Colonic mucosa (tissue), 4 donors: ENCODE results near the gene CLECL1. TPM values are rescaled to one million over a fixed set of nuclear protein-coding genes. Genes with fewer than 3 reads are reported as not detected.

Source experiments
- DNase-seq: peaks from one replicate; pipeline ENCODE4 v3.0.0-alpha.2; 2020
- H3K27ac ChIP-seq: fragments of 200-600 bp; one replicate; pipeline ENCODE4 v1.8.0; 2021
- H3K27me3 ChIP-seq: fragments of 200-600 bp; one replicate; pipeline ENCODE4 v1.8.0; 2021
- H3K36me3 ChIP-seq: fragments of 200-600 bp; one replicate; pipeline ENCODE4 v1.8.0; 2021
- H3K4me1 ChIP-seq: fragments of 200-600 bp; one replicate; pipeline ENCODE4 v1.8.0; 2021; ENCODE audit warnings: mild to moderate bottlenecking
- H3K4me3 ChIP-seq: fragments of 200-600 bp; one replicate; pipeline ENCODE4 v1.8.0; 2021
- H3K9ac ChIP-seq, 2 donors: one replicate each; pipeline ENCODE4 v1.7.0; 2013; ENCODE audit warnings: control low read depth in 2 of 2, low read depth in 2 of 2, low read length in 2 of 2
- H3K9me3 ChIP-seq: fragments of 200-600 bp; one replicate; pipeline ENCODE4 v1.8.0; 2021
- intact Hi-C: fragments of 100-400 bp; cut with DNase I; formaldehyde crosslinking; loops from one replicate; pipeline ENCODE4 v1.14.1; 2022
- total RNA-seq, 2 donors: library from RNA; stranded (reverse); fragmentation: NEBNext Ultra II Directional in 1 of 2; extraction: Animal tissue kit (Norgen Biotek cat#: 25700) in 1 of 2; gene quantifications; one replicate each; pipeline ENCODE4 v1.2.1, GENCODE V29; 2021
- TF ChIP-seq, protein P1 (sequence below): fragments of 200-600 bp; IDR thresholded peaks from one replicate; pipeline ENCODE4 v1.8.0; 2022; ENCODE audit warnings: antibody characterized with exemption, mild to moderate bottlenecking
- donor health status: healthy.
- donor health status: DM: no; HTN: no; CAD: no.
- donor health status: DM: no; HTN: no; CAD: no.

Gene CLECL1
- total RNA-seq, 2 donors from 2014 or later, result 0.40 TPM; not detected in 1

DNA sequence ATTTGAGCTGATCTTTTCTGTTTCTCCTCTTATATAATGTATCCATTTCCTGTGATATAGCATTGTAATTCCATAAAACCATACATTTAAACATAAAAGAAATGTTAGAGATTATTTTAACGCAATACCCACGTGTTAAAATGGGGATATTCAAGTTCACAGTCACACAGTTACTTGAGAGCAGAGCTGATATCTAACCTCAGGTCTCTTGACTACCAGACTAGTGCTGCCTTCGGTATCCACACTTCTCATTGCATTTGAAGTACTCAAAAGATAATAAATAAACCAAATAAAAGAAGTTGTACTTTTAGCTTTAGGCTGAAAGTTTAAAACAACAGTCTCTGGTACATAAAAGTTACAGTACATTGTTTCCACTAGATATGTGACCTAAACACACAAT, 2.9 kb downstream of the CLECL1 start:
- H3K36me3 ChIP-seq, result no peaks in the 10 kb centered on the region
- no peaks in the 10 kb centered on the region for H3K9me3 ChIP-seq
- TF ChIP-seq, protein P1, sequence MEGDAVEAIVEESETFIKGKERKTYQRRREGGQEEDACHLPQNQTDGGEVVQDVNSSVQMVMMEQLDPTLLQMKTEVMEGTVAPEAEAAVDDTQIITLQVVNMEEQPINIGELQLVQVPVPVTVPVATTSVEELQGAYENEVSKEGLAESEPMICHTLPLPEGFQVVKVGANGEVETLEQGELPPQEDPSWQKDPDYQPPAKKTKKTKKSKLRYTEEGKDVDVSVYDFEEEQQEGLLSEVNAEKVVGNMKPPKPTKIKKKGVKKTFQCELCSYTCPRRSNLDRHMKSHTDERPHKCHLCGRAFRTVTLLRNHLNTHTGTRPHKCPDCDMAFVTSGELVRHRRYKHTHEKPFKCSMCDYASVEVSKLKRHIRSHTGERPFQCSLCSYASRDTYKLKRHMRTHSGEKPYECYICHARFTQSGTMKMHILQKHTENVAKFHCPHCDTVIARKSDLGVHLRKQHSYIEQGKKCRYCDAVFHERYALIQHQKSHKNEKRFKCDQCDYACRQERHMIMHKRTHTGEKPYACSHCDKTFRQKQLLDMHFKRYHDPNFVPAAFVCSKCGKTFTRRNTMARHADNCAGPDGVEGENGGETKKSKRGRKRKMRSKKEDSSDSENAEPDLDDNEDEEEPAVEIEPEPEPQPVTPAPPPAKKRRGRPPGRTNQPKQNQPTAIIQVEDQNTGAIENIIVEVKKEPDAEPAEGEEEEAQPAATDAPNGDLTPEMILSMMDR, result no peak
- no peaks in the 10 kb centered on the region for H3K27me3 ChIP-seq
- DNase-seq, result no peak
- no peak overlapping the region for H3K4me3 ChIP-seq
- H3K27ac ChIP-seq, result no peak overlapping the region
- intact Hi-C loops, result no loop called here
- H3K9ac ChIP-seq, result no peak overlapping the region
- no peaks in the 10 kb centered on the region for H3K4me1 ChIP-seq

DNA sequence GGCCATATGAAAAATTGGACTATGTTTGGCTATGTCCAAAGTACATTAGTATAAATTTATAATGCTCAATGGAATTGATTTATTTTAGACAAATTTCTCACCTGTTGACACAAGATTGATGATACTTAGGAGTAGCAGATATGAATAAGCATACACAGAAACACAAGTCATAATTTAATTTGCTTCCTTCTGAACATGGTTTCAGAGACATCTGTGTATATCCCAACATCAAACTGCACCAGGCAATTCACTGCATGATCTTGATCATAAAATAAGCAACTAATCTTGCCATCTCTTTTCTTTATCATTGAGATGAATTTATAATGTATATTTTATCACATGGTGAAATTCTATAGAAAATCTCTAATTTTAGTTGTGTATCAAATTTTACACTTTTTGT, 3.8 kb downstream of the CLECL1 start:
- H3K4me3 ChIP-seq, result no peak overlapping the region
- DNase-seq, result no peak
- intact Hi-C loops, result no loop called here
- H3K4me1 ChIP-seq, result no peaks in the 10 kb centered on the region
- no peaks in the 10 kb centered on the region for H3K27me3 ChIP-seq
- no peaks in the 10 kb centered on the region for H3K9me3 ChIP-seq
- no peak overlapping the region for H3K9ac ChIP-seq
- no peaks in the 10 kb centered on the region for H3K36me3 ChIP-seq
- TF ChIP-seq, protein P1, result no peak
- H3K27ac ChIP-seq, result no peak overlapping the region

DNA sequence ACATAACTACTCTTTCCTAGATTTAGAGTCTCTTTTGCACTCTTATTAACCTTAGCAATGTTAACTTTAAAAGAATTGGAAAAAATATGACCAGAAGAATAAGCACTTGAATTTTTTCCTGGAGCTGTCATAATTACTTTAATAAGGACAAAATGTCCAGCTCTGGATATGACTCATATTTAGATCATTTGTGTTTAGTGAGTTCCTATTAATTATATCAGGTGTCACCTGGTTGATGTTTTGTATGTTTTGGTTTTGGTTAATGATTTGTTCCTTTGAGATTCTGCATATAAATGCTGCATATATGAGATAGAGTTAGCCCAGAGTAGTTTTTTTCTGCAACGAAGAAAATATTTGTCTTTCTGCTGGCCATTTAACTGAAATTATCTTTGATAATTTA, 5.1 kb downstream of the CLECL1 start:
- Histone ChIP-seq H3K4me1 (no peaks in the 10 kb centered on the region), H3K36me3 (no peaks in the 10 kb centered on the region), H3K4me3 (no peak overlapping the region), H3K27me3 (no peaks in the 10 kb centered on the region), H3K27ac (no peak overlapping the region), H3K9ac (no peak overlapping the region), H3K9me3 (no peaks in the 10 kb centered on the region)
- no peak for DNase-seq
- TF ChIP-seq, protein P1, result no peak
- intact Hi-C loops, result no loop called here

DNA sequence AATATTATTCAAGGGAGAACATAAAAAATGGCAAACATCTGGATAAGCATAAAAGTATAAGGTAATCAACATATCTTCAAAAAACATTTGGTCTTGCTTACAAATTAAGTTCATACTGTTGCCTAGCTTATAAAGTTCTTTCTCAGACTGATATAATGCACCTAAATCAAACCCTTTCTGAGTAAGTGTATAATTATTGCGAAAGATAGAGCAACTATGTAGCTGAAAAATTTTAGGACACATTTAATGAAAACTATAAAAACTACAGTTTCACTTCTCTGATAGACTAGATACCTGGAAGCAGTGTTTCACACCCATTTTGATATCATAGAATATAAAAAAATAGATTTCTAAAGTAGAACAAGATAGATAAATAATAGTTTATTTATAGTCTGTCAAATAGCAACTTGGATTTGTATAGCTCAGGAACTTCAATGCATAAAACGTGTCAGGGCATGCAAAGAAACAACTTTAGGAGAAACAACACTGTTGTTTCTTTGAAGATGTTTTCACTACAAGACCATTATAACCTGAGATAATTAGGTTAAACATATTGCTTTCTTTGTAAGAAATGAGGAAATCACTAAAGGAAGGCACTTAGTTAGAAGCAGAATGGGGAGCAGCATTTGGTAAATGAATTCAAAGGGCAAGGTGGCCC, 7.6 kb downstream of the CLECL1 start:
- intact Hi-C loops, result no loop called here
- Histone ChIP-seq H3K9me3 (no peaks in the 10 kb centered on the region), H3K36me3 (no peaks in the 10 kb centered on the region), H3K4me1 (no peaks in the 10 kb centered on the region), H3K9ac (no peak overlapping the region), H3K27ac (no peak overlapping the region), H3K4me3 (no peak overlapping the region), H3K27me3 (no peaks in the 10 kb centered on the region)
- no peak for DNase-seq
- TF ChIP-seq, protein P1, result no peak

DNA sequence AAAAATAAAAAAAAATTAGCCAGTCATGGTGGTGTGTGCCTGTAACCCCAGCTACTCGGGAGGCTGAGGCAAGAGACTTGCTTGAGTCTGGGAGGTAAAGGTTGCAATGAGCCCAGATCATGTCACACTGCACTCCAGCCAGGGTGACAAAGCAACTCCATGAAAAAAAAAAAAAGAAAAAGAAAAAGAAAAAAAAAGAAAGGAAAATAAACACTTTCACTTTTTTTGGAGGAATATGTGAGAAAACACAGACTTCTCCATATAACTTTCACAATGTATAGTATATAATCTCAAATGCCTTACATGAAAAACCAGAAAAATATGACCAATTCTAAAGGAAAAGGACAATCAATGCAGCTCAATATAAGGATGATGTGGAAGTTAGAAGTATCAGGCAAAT, 8.9 kb downstream of the CLECL1 start:
- no peak overlapping the region for H3K9ac ChIP-seq
- no peak overlapping the region for H3K4me3 ChIP-seq
- intact Hi-C loops, result no loop called here
- H3K4me1 ChIP-seq, result no peaks in the 10 kb centered on the region
- TF ChIP-seq, protein P1, result no peak
- no peaks in the 10 kb centered on the region for H3K9me3 ChIP-seq
- no peaks in the 10 kb centered on the region for H3K27me3 ChIP-seq
- H3K36me3 ChIP-seq, result no peaks in the 10 kb centered on the region
- DNase-seq, result no peak
- no peak overlapping the region for H3K27ac ChIP-seq
